PC-3 (cell line): ENCODE measurements around the gene CAB39L. TPM values are rescaled to one million over a fixed set of nuclear protein-coding genes. Genes with fewer than 3 reads are reported as not detected.

ENCODE experiments used
- ATAC-seq: fragments of 200-7000 bp; cut with Tn5 transposase; 2 replicates; pipeline ENCODE4 v1.9.1; 2020; ENCODE audit warnings: mild to moderate bottlenecking, moderate library complexity
- BruUV-seq: library from RNA; stranded (reverse); fragments of 400-500 nt; replicated peaks from 2 replicates; lab custom pipeline; 2021; lab: Mats Ljungman, UMichigan
- CTCF ChIA-PET: fragments of 300-600 bp; sonication (Branson Sonifier 250); formaldehyde crosslinking; loops from one replicate; lab custom pipeline; 2022; ENCODE audit warnings: antibody characterized with exemption; lab: Charles Lee
- POLR2A ChIA-PET: fragments of 300-600 bp; sonication (Branson Sonifier 250); formaldehyde crosslinking; loops from one replicate; lab custom pipeline; 2022; ENCODE audit warnings: antibody characterized with exemption; ENCODE audit not compliant: unreplicated experiment; lab: Charles Lee
- DNase-seq: peaks from one replicate; pipeline ENCODE4 v3.0.0-alpha.2; 2015
- H2AFZ ChIP-seq: fragments of 300-600 bp; sonication (generic); 2 replicates; pipeline ENCODE4 v1.6.0; 2016; ENCODE audit warnings: antibody characterized with exemption, low read length
- H3F3A ChIP-seq: fragments of 300-600 bp; sonication (generic); one replicate; pipeline ENCODE4 v1.6.0; 2017; ENCODE audit warnings: antibody characterized with exemption, low read length, control low read depth, mild to moderate bottlenecking; ENCODE audit not compliant: unreplicated experiment
- H3K27ac ChIP-seq: fragments of 300-600 bp; sonication (generic); 2 replicates; pipeline ENCODE4 v1.5.1; 2016; ENCODE audit warnings: mild to moderate bottlenecking, low read length
- H3K27me3 ChIP-seq: fragments of 300-600 bp; sonication (generic); 2 replicates; pipeline ENCODE4 v1.6.1; 2016; ENCODE audit warnings: low read length, mixed read lengths
- H3K36me3 ChIP-seq: fragments of 300-600 bp; sonication (generic); 2 replicates; pipeline ENCODE4 v1.6.1; 2016; ENCODE audit warnings: low read depth, mixed run types, low read length, mixed read lengths
- H3K4me1 ChIP-seq: fragments of 300-600 bp; sonication (generic); 2 replicates; pipeline ENCODE4 v1.5.1; 2016; ENCODE audit warnings: low read length; ENCODE audit not compliant: insufficient read depth
- H3K4me2 ChIP-seq: fragments of 300-600 bp; sonication (generic); 2 replicates; pipeline ENCODE4 v1.6.0; 2016; ENCODE audit warnings: low read length
- H3K4me3 ChIP-seq: fragments of 300-600 bp; sonication (generic); 2 replicates; pipeline ENCODE4 v1.5.1; 2016; ENCODE audit warnings: mild to moderate bottlenecking, low read length, mixed read lengths
- H3K79me2 ChIP-seq: fragments of 300-600 bp; sonication (generic); 2 replicates; pipeline ENCODE4 v1.6.1; 2017; ENCODE audit warnings: low read length, mixed read lengths
- H3K9ac ChIP-seq: fragments of 300-600 bp; sonication (generic); 2 replicates; pipeline ENCODE4 v1.6.0; 2016; ENCODE audit warnings: mild to moderate bottlenecking, low read length
- H3K9me2 ChIP-seq: fragments of 300-600 bp; sonication (generic); replicated peaks from 2 replicates; pipeline ENCODE4 v1.6.1; 2016; ENCODE audit warnings: mixed run types, low read length, mixed read lengths
- H3K9me3 ChIP-seq: fragments of 300-600 bp; sonication (generic); 2 replicates; pipeline ENCODE4 v1.6.1; 2016; ENCODE audit warnings: low read length, mixed read lengths
- H4K20me1 ChIP-seq: fragments of 300-600 bp; sonication (generic); 2 replicates; pipeline ENCODE4 v1.6.1; 2016; ENCODE audit warnings: low read length, mixed read lengths
- CTCF ChIP-seq: fragments of 300-600 bp; sonication (generic); conservative IDR thresholded peaks from 2 replicates; pipeline ENCODE4 v1.5.1; 2017; ENCODE audit warnings: antibody characterized with exemption, low read depth, mild to moderate bottlenecking, low read length
- EZH2 ChIP-seq: fragments of 300-600 bp; sonication (generic); IDR thresholded peaks from one replicate; pipeline ENCODE4 v1.6.1; 2017; ENCODE audit warnings: antibody characterized with exemption, mild to moderate bottlenecking, low read length; ENCODE audit not compliant: unreplicated experiment
- EZH2phosphoT487 ChIP-seq: fragments of 300-600 bp; sonication (generic); IDR thresholded peaks from 2 replicates; pipeline ENCODE4 v1.6.1; 2018; ENCODE audit warnings: mild to moderate bottlenecking, antibody characterized with exemption, low read length, borderline replicate concordance
- intact Hi-C: fragments of 100-400 bp; cut with micrococcal nuclease; formaldehyde crosslinking; loops from 2 replicates; pipeline ENCODE4 v1.9.0; 2023
- total RNA-seq: library from RNA; depleted of rRNA; stranded (reverse); fragments of >200 nt; gene quantifications from 2 replicates; pipeline ENCODE4 v1.2.3, GENCODE V29; 2014

Gene CAB39L
- total RNA-seq, 1 experiment from 2014 or later, result 1.8 TPM

- POLR2A ChIA-PET, result no interaction called here
- intact Hi-C loops, result no loop called here
- H3K4me1 ChIP-seq, result no peaks in the 10 kb centered on the region
- H3K9ac ChIP-seq, result no peak overlapping the region
- no peaks in the 10 kb centered on the region for H3F3A ChIP-seq
- H3K27ac ChIP-seq, result no peak overlapping the region
- ATAC-seq, result no peak
- CTCF ChIA-PET, result no interaction called here
- no peak overlapping the region for H3K4me2 ChIP-seq
- no peaks in the 10 kb centered on the region for H3K9me3 ChIP-seq
- no peaks in the 10 kb centered on the region for H3K9me2 ChIP-seq
- DNase-seq, result no peak
- no TSS peak for BruUV-seq
- no peak overlapping the region for H3K4me3 ChIP-seq
- no peak overlapping the region for H2AFZ ChIP-seq
- no peaks in the 10 kb centered on the region for H3K27me3 ChIP-seq
- no peaks in the 10 kb centered on the region for H4K20me1 ChIP-seq
- no peaks in the 10 kb centered on the region for H3K79me2 ChIP-seq
- H3K36me3 ChIP-seq, result no peaks in the 10 kb centered on the region
- TF ChIP-seq CTCF (no peak), EZH2phosphoT487 (no peak), EZH2 (no peak)
Observed at GRCh38 chr13:49320975-49321374, 122.9 kb downstream of the CAB39L start.

- POLR2A ChIA-PET, result no interaction called here
- intact Hi-C loops, result no loop called here
- ATAC-seq (no peak), DNase-seq (no peak)
- BruUV-seq, result no TSS peak
- no peaks in the 10 kb centered on the region for H3K36me3 ChIP-seq
- no peak overlapping the region for H3K4me2 ChIP-seq
- no peak overlapping the region for H3K4me3 ChIP-seq
- no peaks in the 10 kb centered on the region for H4K20me1 ChIP-seq
- H3K9ac ChIP-seq, result no peak overlapping the region
- H3K27me3 ChIP-seq, result no peaks in the 10 kb centered on the region
- H3F3A ChIP-seq, result no peaks in the 10 kb centered on the region
- no peak overlapping the region for H3K27ac ChIP-seq
- CTCF ChIA-PET, result no interaction called here
- H2AFZ ChIP-seq, result no peak overlapping the region
- no peaks in the 10 kb centered on the region for H3K9me3 ChIP-seq
- TF ChIP-seq EZH2phosphoT487 (no peak), CTCF (no peak), EZH2 (no peak)
- no peaks in the 10 kb centered on the region for H3K79me2 ChIP-seq
- H3K4me1 ChIP-seq, result peaks cover 2% of the 10 kb centered on the region; the same call in 1 of the 2 replicates
- no peaks in the 10 kb centered on the region for H3K9me2 ChIP-seq
Observed at GRCh38 chr13:49319951-49320350, 123.9 kb downstream of the CAB39L start.

DNA sequence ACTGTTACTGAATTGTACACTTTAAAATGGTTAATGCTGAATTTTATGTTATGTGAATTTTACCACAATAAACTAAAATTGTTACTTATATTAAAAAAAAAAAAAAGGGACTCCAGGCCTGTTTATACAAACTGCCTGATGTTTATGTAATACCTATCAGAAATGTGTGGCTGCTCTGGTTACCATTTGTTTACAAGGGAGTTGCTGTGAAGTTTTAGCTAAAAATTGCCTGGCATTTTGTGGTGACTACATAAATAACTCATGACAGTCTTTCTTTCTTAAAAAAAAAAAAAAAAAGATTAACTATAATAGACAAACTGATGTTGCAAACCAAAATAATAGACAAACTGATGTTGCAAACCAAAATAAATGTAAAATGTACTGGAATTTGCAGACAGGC, 124.3 kb downstream of the CAB39L start:
- peaks cover 6% of the 10 kb centered on the region for H3K4me1 ChIP-seq
- H3F3A ChIP-seq, result no peaks in the 10 kb centered on the region
- no peak for ATAC-seq
- ChIA-PET POLR2A (no interaction called here), CTCF (no interaction called here)
- H3K4me2 ChIP-seq, result no peak overlapping the region
- no peak for DNase-seq
- H3K36me3 ChIP-seq, result no peaks in the 10 kb centered on the region
- H2AFZ ChIP-seq, result no peak overlapping the region
- TF ChIP-seq CTCF (no peak), EZH2phosphoT487 (no peak), EZH2 (no peak)
- no peaks in the 10 kb centered on the region for H3K9me2 ChIP-seq
- H3K27me3 ChIP-seq, result no peaks in the 10 kb centered on the region
- H3K4me3 ChIP-seq, result no peak overlapping the region
- no peak overlapping the region for H3K27ac ChIP-seq
- H3K9ac ChIP-seq, result no peak overlapping the region
- intact Hi-C loops, result no loop called here
- no peaks in the 10 kb centered on the region for H3K9me3 ChIP-seq
- no peaks in the 10 kb centered on the region for H4K20me1 ChIP-seq
- no peaks in the 10 kb centered on the region for H3K79me2 ChIP-seq
- no TSS peak for BruUV-seq
